IPS-NIHi7 (cell line): ENCODE measurements around the gene TGM3.

Experiments used
- DNase-seq: peaks from one replicate; pipeline ENCODE4 v3.0.0; 2012; ENCODE audit warnings: mixed read lengths; ENCODE audit errors: extremely low spot score

The TGM3 gene

DNA sequence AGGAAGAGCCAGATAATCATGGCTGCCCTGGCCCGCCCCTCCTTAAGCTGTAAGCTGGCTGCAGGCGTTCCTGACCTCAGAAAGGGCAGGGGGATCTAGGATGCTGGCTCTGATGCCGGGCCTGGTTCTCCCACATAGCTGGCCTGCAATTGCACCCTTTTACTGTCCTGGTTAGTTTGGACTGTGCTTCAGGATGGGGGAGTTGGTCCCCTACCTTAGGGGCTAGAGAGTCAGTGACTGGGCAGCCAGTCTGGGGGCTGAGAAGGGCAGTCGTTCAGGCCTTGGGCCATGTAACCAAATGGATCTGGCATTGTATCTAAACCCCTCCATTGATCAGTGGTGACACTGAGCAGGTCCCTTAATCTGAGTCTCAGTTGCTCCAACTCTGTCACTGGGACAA is 40.7 kb downstream of the TGM3 start:
- DNase-seq, result no peak

DNA sequence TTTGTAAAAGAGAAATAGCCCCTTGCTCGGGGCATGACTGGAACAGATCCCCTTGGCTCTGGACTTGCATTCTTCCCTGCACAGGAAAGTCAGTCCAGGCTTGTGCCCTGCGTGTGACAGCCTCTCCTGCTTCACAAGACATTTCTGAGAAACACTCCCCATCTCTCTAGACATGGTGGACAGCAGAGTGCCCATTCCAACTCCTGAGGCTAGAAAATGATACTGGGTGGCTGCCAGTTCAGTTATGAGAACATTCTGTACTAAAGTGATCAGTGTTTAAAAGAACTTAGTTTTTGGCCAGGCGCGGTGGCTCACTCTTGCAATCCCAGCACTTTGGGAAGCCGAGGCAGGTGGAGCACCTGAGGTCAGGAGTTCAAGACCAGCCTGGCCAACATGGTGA is 41.3 kb downstream of the TGM3 start:
- DNase-seq, result no peak

DNA sequence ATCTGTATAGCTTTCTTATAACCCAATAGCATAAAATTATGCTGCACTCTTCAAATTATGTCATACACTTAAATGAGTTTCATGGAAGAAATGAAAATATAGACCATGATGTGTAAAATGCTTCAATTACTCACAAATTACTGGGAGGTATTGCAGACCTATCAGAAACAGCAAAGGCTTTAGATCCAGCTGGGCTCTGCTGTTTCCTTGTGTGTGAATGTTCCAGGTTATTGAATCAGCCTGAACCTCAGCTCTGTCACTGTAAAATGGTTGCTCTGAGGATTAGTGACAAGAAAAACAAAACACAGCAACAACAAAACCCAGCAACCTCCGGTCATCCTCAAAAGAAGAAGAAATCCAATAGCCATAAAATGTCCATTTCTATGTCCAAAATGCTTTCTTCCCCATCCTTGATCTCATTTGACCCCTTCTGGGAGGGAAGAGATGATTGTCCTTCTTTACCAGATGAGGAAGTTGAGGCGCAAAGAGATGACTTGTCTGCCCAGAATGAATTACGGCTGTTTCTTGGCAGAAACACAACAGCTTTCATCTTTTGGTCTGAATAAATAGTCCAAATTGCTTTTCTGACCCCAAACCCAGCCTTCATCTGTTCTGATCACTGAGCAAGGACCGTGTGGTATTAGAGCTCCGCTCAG is 42.7 kb downstream of the TGM3 start:
- DNase-seq, result no peak

DNA sequence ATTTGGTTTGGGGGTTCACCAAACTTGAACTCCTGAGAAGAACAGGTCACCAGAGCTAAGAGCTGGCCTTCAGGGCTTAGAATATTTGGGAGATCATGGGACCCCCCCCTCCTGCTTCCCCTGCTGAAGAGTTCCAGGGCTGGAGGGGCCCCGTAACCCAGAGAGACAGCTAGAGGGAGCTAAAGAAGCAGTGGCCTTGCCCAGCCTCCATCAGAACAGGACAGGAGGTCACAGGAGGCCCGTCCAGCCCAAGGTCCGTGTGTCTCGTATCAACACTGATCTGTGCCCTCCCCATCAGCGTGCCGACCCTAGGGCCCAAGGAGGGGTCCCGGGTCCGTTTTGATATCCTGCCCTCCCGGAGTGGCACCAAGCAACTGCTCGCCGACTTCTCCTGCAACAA is 44.3 kb downstream of the TGM3 start:
- no peak for DNase-seq

DNA sequence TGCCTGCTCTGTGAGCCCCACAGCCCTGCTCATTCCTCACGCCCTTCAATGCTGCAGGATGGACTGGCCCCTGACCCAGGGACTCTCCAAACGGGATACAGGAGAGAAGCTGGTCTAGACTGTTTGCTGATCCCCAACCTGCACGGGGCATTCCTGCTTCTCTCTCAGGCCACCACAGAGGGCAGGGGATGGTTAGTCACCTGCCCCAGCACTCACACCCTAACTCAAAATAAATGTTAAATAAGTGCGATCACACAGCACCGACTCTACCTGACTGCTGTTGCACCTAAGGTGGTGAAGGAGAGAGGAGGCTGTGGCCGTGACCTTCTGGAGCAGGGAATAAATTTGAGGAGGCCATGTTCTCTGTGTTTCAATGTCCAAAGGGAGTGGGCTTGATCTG is 45.0 kb downstream of the TGM3 start:
- DNase-seq, result no peak

DNA sequence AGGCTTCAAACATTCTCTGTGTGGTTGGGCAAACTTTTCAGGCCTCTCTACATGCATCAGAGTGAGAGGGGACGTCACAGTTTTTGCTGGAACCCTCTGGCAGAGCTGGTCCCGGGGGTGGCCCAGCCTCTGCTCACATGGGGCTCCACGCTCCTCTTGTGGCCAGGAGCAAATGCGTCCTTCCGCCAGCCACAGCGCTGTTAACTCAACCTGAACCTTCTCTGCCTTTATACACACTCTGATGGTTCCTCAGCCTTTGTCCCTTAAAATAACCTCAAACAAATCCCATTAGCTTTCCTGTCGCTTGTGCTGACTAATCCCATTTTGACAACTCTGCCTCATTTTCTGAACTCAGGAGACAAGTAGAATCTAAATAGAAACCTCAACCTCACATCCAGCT is 45.5 kb downstream of the TGM3 start:
- no peak for DNase-seq

DNA sequence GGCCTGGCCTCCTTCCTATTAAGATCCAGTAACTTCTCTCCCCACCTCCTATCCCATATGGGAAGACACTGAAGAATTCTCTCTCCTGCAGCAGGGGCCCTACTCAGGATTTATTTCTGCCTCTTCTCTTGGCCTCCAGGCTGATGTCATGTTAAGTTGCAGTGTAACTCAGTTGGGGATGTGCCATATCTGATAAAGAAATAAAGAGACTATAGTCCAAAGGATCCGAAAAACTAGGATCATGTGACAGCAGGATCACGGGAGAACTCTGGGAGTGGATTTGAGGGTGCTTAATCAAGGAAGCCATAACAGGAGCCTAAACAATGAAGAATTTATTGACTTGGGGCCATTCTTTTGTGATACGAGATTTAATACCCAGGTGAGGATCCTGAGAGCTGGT is 46.4 kb downstream of the TGM3 start:
- DNase-seq, result no peak

DNA sequence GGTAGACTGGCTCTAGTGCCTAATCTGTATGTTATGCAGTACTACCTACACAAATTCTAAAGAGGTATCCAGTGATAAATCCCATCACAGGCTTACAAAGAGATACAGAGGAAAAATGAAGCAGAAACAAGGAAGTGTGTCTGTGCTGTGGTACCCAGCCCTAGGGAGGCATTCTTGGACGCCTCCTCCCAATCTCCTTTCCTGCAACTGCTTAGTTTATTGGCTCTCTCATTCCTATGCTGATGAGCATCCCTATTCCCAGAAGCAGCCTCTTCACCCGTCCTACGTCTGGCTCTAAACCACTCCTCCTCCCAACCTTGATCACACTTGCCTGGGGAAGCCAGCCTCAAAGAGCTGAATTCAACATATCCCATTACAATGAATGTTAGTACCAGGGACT is 50.4 kb downstream of the TGM3 start:
- DNase-seq, result no peak

DNA sequence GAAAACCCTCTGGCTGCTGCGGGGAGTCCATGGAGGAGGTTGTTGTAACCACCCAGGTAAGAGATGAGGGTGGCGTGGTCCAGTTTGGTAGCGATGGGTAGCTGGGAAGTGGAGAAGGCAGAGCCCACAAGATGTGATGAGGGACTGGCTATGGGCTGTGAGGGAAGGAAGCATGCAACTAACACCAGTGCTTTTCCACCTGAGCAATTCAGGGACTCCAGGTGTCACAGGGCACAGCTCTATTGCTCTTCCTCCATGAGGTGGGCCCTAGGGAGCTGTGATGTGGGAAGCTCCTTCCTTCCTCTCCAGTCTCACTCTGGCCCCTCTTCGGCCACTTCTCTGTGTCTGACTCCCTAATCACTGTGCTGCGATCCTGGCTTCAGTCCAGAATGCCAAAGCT is 52.5 kb downstream of the TGM3 start:
- no peak for DNase-seq

DNA sequence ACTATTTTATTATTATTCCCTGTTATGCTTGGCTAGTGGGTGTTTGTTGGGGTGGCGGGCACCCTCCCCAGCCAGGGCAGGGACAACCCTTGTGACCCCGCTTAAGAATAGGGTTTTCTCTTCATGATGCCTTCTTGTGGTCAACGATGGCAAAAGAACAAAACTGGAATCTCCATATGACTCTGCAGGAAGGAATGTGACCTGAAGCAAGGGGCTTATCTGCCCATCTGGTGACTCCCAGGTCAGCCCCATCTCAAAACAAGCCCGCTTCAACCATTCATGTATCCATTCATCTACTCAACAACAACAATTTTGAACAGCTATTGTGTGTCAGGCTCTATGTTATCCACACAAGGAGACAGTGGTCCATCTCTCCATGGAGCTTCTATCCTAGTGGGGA is 54.0 kb downstream of the TGM3 start:
- DNase-seq, result no peak

DNA sequence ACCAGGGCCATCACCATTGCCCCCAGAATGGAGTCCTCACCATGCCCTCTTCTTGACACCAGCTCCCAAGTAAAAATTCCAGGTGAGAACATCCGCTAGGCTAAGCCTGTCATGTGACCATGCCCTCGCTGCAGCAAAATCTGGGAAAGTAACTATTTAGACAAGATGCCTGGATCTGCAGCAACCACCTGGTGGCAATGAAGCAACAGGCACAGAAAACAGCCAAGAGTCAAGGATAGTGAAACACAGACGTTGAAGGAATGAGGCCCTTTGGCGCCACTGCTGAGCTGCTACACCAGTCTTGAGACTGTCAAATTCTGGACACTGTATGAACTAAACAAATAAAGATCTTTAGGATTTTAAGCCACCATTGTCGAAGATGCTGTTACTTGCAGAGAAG is 54.8 kb downstream of the TGM3 start:
- no peak for DNase-seq

DNA sequence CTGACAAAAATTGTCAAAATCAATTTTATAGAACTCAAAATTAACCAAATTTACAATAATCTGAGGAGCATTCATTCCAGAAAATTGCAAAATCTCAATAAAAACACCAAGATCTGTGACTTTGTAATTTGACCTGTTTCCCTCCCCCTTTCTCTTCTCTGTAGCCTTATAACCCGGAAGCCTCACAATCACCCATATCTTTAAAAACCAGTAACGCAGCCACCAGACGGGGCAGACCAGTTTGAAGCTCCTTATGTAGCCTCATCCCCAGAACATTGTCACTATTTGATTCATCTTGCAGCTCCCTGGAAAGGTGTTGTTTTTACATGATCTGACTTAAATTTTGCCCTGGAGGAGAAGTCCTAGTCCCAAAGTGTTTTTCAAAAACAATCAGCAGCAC is 57.4 kb downstream of the TGM3 start:
- no peak for DNase-seq

DNA sequence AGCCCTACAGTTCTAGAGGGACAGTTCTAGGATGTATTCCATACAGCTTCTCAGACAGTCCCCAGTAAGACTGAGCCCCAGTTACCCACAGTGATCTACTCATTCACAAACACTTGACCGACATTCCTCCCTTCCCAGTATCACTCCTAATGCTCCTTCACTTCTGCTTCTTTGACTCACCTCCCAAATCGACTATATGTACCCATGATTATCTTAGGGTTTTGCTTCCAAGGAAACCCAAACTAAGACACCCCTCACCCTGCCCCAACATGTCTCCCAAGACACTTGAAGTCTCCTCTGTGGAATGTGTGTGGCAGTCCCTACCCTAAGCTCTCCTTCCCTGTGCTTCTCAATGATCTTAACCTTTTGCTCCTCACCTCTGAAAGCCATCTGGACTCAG is 61.3 kb downstream of the TGM3 start:
- no peak for DNase-seq

DNA sequence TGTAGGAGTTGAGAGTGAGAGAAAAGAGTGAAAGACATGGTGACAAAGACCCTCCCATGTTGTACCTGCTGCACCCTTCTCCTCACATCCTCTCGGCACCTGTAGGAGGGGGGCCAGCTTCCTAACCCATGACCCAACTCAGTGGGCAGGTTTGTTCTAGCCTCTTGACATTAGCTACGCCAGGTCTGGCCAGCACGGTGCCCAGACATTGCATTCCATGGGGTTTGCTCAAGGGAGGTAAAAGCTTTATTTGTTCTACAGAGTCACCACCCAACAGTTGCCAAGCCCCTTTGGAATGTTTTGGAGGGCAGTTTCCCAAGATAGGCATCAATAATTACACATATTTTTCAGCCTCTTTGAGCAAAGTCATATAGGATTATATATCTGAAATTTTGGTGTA is 62.2 kb downstream of the TGM3 start:
- DNase-seq, result no peak

DNA sequence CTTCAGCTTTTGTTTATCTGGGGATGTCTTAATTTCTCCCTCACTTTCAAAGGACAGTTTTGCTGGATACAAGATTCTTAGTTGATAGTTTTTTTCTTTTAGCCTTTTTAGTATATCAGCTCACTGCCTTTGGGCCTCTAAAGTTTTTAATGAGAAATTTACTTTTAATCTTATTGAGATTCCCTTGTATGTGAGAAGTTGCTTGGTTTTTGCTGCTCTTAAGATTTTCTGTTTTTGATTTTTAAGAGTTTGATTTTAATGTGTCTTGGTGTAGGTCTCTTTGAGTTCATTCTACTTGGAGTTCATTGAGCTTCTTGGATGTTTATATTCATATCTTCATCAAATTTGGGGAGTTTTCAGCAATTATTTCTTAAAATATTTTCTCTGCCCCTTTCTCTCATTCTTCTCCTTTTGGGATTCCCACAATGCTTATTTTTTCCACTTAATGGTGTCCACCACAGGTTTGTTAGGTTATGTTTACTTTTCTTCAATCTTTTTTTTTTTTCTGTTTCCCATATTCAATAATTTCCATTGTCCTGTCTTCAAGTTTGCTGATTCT is 65.3 kb downstream of the TGM3 start:
- no peak for DNase-seq

DNA sequence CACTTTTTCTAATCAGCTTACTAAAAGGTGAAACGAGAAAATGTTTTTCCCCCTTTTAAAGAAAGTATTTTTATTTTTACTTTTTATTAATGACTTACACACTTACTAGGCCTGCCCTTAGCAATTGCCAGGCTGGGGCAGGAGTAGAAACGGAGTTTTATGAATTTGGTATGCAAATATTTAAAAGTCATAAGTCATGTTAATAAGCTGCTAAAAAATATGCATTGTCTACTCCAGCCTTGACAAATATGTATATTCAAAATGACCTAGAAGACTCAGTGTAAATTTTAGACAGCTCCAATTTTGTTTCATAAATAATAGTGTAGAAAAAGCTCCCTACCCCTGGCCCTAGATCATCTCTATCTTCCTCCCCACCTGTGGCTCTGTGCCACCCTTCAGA is 67.4 kb downstream of the TGM3 start:
- no peak for DNase-seq

DNA sequence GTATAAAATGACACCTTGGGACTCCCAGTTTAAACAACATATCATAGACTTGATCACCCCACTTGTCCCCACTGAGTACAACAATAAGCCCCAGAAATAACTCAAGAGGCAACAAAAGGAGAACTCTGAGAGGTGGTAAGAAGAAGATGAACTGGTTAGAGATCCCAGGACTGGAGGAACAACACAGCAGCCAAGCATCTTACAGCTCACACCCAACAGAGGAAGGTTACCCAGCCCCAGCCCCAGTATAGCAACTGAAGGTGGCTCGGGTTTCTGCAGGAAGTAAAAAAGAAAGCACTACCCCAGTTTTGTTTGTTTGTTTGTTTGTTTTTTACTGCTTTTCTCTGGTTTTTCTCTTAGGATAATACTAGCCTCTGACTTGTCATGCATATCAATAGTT is 67.8 kb downstream of the TGM3 start:
- DNase-seq, result no peak

DNA sequence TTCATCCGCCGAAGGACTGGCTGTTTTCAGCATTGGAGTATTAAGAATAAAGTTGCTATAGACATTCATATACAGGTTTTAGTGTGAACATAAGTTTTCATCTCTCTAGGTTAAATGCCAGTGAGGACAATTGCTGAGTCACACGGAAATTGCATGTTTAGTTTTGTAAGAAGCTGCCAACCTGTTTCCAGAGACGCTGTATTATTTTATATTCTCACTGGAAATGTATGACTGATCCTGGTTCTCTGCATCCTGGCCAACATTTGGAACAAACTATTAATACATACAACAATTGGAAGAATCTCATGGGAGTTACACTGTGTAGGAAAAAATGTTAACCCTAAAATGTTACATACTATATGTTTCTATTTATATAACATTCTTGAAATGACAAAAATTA is 68.2 kb downstream of the TGM3 start:
- DNase-seq, result no peak

DNA sequence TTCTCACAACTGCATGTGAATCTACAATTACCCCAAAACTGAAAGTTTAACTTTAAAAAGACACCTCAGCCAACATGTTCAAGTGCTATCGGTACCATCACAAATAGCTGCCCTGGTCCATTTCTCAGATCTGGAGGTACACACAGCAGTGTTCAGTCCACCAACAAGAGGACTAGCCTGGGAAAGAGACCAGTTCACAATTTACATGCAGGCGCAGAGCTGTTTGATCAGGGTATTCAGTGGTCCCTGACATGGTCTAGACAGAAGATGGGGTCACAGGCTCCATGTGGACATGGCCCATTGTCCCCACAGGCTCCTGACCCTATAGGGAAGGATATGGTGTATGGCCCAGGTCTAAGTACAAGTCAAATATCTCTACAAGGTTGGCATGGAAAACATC is 69.3 kb downstream of the TGM3 start:
- no peak for DNase-seq

DNA sequence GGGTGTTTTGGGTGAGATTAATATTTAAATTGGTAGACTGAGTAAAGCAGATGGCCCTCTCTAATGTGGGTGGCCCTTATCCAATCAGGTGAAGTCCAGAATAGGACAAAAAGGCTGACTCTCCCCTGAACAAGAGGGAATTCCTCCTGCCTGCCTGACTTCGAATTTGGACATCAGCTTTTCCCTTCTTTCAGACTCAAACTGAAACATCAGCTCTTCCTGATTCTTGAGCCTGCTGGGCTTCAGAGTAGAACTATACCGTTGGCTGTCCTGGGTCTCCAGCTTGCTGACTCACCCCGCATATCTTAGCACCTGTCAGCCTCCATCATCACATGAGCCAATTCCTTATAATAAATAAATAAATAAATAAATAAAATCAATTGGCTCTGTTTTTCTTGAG is 69.9 kb downstream of the TGM3 start:
- DNase-seq, result no peak

DNA sequence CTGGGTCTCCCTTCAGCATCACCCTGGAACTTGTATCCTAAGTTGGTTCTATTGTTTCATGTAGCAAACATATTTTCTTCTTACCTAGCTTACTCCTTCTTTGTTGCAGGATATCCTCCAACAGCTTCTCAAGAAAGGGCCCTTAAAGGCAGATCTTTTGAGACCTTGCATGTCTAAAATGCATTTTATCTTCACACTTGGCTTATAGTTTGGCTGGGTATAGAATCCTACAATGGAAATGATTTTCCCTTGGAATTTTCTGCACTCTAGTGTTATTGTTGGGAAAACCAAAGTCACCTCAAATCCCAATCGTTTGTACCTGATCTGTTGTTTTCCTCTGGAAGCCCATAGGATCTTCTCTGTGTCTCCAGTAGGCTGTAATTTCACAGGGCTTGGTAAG is 72.8 kb downstream of the TGM3 start:
- no peak for DNase-seq

DNA sequence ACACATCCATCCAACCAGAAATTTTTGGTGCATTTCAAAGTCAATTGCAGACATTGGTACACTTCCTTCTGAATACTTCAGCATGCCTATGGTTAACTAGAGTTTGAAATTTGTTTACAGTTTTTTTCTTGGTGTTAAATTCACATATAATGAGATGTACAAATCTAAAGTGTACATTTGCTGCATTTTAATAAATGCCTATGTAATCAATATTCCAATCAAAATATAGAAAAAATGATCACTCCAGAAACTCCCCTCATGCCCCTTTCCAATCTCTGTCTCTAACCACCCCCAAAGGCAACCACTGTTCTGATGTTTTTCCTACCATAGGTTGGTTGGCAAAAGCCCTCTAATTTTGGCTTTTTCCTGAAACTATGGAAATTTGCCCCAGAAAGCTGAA is 77.3 kb downstream of the TGM3 start:
- no peak for DNase-seq

DNA sequence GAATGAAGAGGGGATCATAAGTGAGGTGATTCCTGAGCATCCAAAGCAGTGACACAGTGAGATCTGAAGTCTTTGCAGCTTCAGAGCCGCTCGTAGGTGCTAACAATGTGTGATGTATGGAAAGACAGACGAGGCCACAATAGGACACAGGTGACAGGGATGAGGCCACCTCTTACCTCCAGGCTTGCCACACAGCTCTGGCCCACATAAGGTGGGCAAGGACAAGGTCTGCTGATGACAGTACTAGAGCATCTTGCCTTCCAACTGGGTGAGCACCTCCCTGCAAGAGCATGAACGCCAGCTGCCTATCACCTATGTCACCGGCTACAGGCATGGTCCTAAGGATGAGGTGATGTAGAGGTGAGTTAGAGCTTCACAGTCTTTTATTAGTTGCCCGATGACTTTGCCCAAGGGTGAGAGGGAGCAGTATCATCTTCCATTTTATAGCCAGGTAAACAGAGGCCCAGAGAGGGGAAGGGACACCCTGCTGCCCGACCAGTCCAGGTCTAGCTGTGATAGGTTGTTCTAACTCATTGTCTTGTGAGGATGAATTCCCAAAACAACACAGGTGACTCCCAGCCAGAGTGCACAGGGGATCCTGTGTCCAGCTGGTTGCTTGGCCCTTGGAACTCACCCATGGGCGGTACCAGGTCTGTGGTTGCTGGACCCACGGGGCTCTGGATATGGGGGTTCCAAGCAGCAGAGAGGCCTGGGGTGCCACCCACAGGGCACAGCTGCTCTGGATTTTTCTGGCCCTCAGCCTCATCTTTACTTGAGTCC is 78.7 kb downstream of the TGM3 start:
- no peak for DNase-seq

DNA sequence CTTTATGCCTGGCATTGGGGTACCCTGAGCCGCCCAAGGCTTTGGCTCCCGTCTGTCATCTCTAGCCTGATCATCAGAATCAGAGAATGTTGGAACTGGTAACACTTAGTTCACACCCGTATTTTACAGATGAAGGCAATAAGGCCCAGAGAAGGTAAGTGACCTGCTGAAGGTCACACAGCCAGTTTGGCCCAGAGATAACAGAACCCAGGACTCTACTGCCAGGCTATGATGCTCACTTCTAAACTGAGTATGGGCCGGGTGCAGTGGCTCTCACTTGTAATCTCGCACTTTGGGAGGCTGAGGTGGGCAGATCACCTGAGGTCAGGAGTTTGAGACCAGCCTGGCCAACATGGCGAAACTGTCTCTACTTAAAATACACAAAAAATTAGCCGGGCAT is 83.1 kb downstream of the TGM3 start:
- no peak for DNase-seq
